ENCODE data around the gene PLCD3. TPM values are rescaled to one million over a fixed set of nuclear protein-coding genes. Genes with fewer than 3 reads are reported as not detected.

PLCD3 gene
- total RNA-seq, 2 donors from 2014 or later = 92.1 to 132 TPM

- ATAC-seq (no peak), DNase-seq (no peak)
These were observed 22.7 kb upstream of the PLCD3 start for GRCh38 chr17:45155029-45155428.

GRCh38 chr17:45150911-45151809, 18.8 kb upstream of the PLCD3 start:
- no peak for DNase-seq
- intact Hi-C loops (cut with DNase I) = loop anchor here in 1 of 2 donors (5.0 kb wide), 1 partner anchor 46 kb away; no protein-coding TSS in a partner anchor
- no peak for ATAC-seq

More at GRCh38 chr17:45155029-45155428, 22.7 kb upstream of the PLCD3 start:
- intact Hi-C loops (cut with DNase I) = no loop called here

GRCh38 chr17:45149669-45150664, 17.7 kb upstream of the PLCD3 start:
- ATAC-seq (peak; percentile 5 to 11), DNase-seq (peak; percentile 72)
- intact Hi-C loops (cut with DNase I) = loop anchor here in 1 of 2 donors (1.0 to 5.0 kb wide), 2 partner anchors 11 to 47 kb away; partner anchors contain the start of gene HEXIM2

GRCh38 chr17:45149037-45149668, 16.8 kb upstream of the PLCD3 start:
- intact Hi-C loops (cut with DNase I) = loop anchor here in 1 of 2 donors (1.0 kb wide), 1 partner anchor 12 kb away; the partner anchor contains the start of gene HEXIM2
- DNase-seq (peak; percentile 88), ATAC-seq (peak; percentile 61 to 62)

- DNase-seq = peak; percentile 99
- intact Hi-C loops (cut with DNase I) = loop anchor here in 1 of 2 donors (1.0 kb wide), 1 partner anchor 13 kb away; the partner anchor contains the start of gene HEXIM2
- ATAC-seq = peak; percentile 75 to 81
These were observed 16.1 kb upstream of the PLCD3 start, which contains the start of gene HEXIM1 for GRCh38 chr17:45148183-45149036. HEXIM1 (plus strand) TSS chr17:45148475; CDS start chr17:45149191, 716 bp downstream.

- intact Hi-C loops (cut with DNase I) = no loop called here
- DNase-seq = peak; percentile 85
- ATAC-seq = peak; percentile 21 to 29
These were observed 15.4 kb upstream of the PLCD3 start for GRCh38 chr17:45147581-45148182.

- ATAC-seq (peak; percentile 4 to 6), DNase-seq (peak; percentile 35)
- intact Hi-C loops (cut with DNase I) = no loop called here
These were observed 14.7 kb upstream of the PLCD3 start for GRCh38 chr17:45146890-45147580.

- DNase-seq (no peak), ATAC-seq (no peak)
- intact Hi-C loops (cut with DNase I) = no loop called here
These were observed 14.2 kb upstream of the PLCD3 start for GRCh38 chr17:45146592-45146889.

- intact Hi-C loops (cut with DNase I) = no loop called here
- no peak for DNase-seq
- no peak for ATAC-seq
These were observed 13.9 kb upstream of the PLCD3 start for GRCh38 chr17:45146166-45146565.

- intact Hi-C loops (cut with DNase I) = no loop called here
- DNase-seq (no peak), ATAC-seq (no peak)
These were observed 12.7 kb upstream of the PLCD3 start for GRCh38 chr17:45145035-45145389.

GRCh38 chr17:45144199-45145034, 12.1 kb upstream of the PLCD3 start:
- DNase-seq = peak; percentile 73
- peak; percentile 7 to 26 for ATAC-seq
- intact Hi-C loops (cut with DNase I) = no loop called here

- peak; percentile 34 to 35 for ATAC-seq
- intact Hi-C loops (cut with DNase I) = no loop called here
- peak; percentile 92 for DNase-seq
These were observed 11.5 kb upstream of the PLCD3 start for GRCh38 chr17:45143767-45144198.

- no peak for DNase-seq
These were observed 10.9 kb upstream of the PLCD3 start for GRCh38 chr17:45143094-45143670.

GRCh38 chr17:45139533-45139920, 7.2 kb upstream of the PLCD3 start:
- intact Hi-C loops (cut with DNase I) = loop anchor here in 1 of 2 donors (2.0 kb wide), 1 partner anchor 61 kb away; no protein-coding TSS in a partner anchor
- ATAC-seq (no peak), DNase-seq (no peak)

More at GRCh38 chr17:45143094-45143670, 10.9 kb upstream of the PLCD3 start:
- intact Hi-C loops (cut with DNase I) = no loop called here
- ATAC-seq = no peak

- intact Hi-C loops (cut with DNase I) = loop anchor here in 1 of 2 donors (2.0 kb wide), 1 partner anchor 62 kb away; no protein-coding TSS in a partner anchor
- DNase-seq = no peak
- ATAC-seq = no peak
These were observed 6.7 kb upstream of the PLCD3 start for GRCh38 chr17:45138911-45139532.
